Adrenal gland (tissue), 5 donors: Measurements from ENCODE around the gene KMT2C.

Experiments
- CTCF ChIP-seq, 6 experiments: fragments of 450-650 bp in 4 of 6; fragments of 200-600 bp in 2 of 6; sonication (generic) in 1 of 6; IDR thresholded peaks; 1 replicate in 5 of 6; 2 replicates in 1 of 6; pipeline versions ENCODE4 v1.5.1 to v1.8.0; 2016 to 2021; ENCODE audit warnings: antibody characterized with exemption in 6 of 6, mild to moderate bottlenecking in 2 of 6, moderate library complexity in 1 of 6
- POLR2A ChIP-seq, 2 donors: fragments of 450-650 bp; IDR thresholded peaks; one replicate each; pipeline ENCODE4 v1.6.1; 2017; ENCODE audit warnings: antibody characterized with exemption in 2 of 2, mild to moderate bottlenecking in 2 of 2, moderate library complexity in 1 of 2
- donor health status: DM: no; HTN: no; CAD: no.

- TF ChIP-seq CTCF (IDR thresholded peaks at IDR 0.05), result no peak
- TF ChIP-seq POLR2A (IDR thresholded peaks at IDR 0.05), result no peak
Observed at GRCh38 chr7:152365982-152366603, 69.7 kb downstream of the KMT2C start.
